Memory B cell (primary cell): ENCODE results near the gene FXYD6.

ENCODE experiments used
- ATAC-seq: fragments of 150-1000 bp; cut with Tn5 transposase; 2 replicates; pipeline ENCODE4 v1.10.0; 2021; ENCODE audit warnings: low read depth, mild to moderate bottlenecking, moderate library complexity
- DNase-seq, 2 donors: peaks; one replicate each; pipeline ENCODE4 v3.0.0; 2022; ENCODE audit warnings: low spot score in 2 of 2
- H3K27ac Mint-ChIP-seq: one replicate; pipeline ENCODE4 v1.8.0; 2022; ENCODE audit warnings: mild to moderate bottlenecking, moderate library complexity, mixed read lengths
- H3K27me3 Mint-ChIP-seq: one replicate; pipeline ENCODE4 v1.8.0; 2022; ENCODE audit warnings: mixed read lengths
- H3K36me3 Mint-ChIP-seq: one replicate; pipeline ENCODE4 v1.8.0; 2022; ENCODE audit warnings: mild to moderate bottlenecking, mixed read lengths
- H3K4me1 Mint-ChIP-seq: one replicate; pipeline ENCODE4 v1.8.0; 2022; ENCODE audit warnings: mixed read lengths
- H3K4me3 Mint-ChIP-seq: one replicate; pipeline ENCODE4 v1.8.0; 2022; ENCODE audit warnings: mild to moderate bottlenecking, moderate library complexity, mixed read lengths
- H3K9me3 Mint-ChIP-seq: one replicate; pipeline ENCODE4 v1.8.0; 2022; ENCODE audit warnings: mixed read lengths

The FXYD6 gene

DNA sequence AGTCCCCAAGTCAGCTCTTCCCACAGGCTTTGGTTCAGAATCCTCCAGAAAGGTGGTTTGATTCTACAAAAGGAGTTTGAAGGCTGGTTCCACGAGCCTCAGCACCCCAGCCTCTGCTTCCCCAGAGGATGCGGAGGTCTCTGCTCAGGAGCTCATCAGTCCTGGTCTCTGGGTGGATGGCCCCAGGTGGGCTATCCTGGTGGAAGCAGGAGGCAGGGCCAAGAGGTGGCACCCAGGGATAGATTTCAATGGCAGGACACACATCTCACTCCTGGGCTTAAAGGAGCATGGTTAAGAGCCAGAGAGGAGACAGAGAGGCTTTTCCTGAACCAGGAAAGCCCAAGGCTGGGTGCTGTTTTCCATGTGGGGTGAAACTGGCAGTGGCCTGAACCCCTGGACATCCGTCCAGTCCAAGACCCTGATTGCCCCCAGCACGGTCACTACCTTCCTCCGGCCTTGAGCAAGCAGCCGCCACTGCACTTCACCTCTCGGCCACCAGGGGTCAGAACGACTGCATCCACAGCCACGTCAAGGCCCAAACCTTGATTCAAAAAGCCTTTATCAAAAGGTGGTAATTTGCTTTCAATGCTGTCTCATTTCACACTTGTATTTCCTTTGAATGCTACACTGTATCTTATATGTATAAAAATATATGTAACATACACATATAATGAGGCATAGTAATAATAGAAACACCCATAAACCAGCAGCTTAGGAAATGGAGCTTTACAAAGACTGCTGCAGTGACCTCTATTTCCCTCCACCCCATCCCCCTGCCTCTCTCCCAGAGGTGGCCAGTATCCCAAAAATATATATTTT is 32.6 kb downstream of the FXYD6 start:
- H3K4me3 Mint-ChIP-seq = no peak overlapping the region
- peaks cover 2% of the 10 kb centered on the region for H3K27me3 Mint-ChIP-seq

DNA sequence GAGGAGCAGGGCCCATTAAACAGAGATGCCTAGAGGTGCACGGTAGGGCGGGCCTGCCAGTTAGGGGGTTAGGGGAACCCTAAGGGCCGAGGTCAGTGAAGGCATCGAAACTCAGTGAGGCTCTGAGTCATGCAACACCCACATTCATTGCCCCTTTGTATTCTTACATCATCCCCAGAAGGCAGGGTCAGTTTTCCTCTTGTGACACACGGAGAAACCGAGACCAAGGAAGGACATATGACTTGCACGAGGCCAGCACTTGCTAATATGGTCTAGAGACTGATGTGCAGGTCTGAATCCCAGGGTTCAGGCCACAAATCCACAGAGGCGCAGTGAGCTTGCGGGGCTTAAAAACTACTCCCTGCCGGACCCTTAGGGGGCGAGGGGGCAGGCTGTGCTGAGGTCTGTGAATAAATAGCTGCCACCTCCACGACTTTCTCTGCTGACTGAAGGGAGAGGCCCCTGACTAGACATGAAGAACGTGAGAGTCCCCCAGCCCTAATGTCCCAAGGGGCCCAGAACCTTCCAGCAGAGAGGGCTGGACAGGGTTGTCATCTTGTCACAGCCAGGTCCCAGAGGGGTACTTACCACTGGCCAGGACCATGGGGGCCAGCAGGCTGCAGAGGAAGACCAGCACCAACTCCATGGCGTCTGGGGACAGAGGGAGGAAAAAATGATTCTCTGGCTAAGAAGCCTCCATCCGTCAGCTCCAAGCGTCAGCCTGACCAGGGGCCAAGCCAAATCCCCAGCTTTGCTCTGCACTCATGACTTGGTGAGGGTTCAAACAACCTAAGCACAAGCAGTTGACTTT is 34.1 kb downstream of the FXYD6 start:
- Mint-ChIP-seq H3K27ac (no peak overlapping the region), H3K27me3 (peaks cover 6% of the 10 kb centered on the region), H3K9me3 (no peaks in the 10 kb centered on the region), H3K4me3 (no peak overlapping the region), H3K4me1 (no peaks in the 10 kb centered on the region), H3K36me3 (no peaks in the 10 kb centered on the region)
- no peak for DNase-seq
- ATAC-seq = no peak

More for the DNA sequence above, 32.6 kb downstream of the FXYD6 start:
- no peaks in the 10 kb centered on the region for H3K36me3 Mint-ChIP-seq
- ATAC-seq (peak; percentile 61), DNase-seq (peak; percentile 84 to 89)
- no peaks in the 10 kb centered on the region for H3K4me1 Mint-ChIP-seq
- no peak overlapping the region for H3K27ac Mint-ChIP-seq
- H3K9me3 Mint-ChIP-seq = no peaks in the 10 kb centered on the region

- Mint-ChIP-seq H3K27ac (no peak overlapping the region), H3K36me3 (no peaks in the 10 kb centered on the region), H3K27me3 (peaks cover 11% of the 10 kb centered on the region), H3K9me3 (no peaks in the 10 kb centered on the region), H3K4me1 (no peaks in the 10 kb centered on the region), H3K4me3 (no peak overlapping the region)
- ATAC-seq (no peak), DNase-seq (no peak)
These were observed 34.9 kb downstream of the FXYD6 start for GRCh38 chr11:117841551-117842031.

GRCh38 chr11:117840881-117841550 is 35.4 kb downstream of the FXYD6 start:
- H3K27ac Mint-ChIP-seq = no peak overlapping the region
- no peak for DNase-seq
- H3K4me3 Mint-ChIP-seq = no peak overlapping the region

GRCh38 chr11:117839936-117840813 is 36.3 kb downstream of the FXYD6 start:
- Mint-ChIP-seq H3K27me3 (peaks cover 14% of the 10 kb centered on the region), H3K4me3 (no peak overlapping the region), H3K4me1 (no peaks in the 10 kb centered on the region), H3K27ac (no peak overlapping the region), H3K36me3 (no peaks in the 10 kb centered on the region), H3K9me3 (no peaks in the 10 kb centered on the region)
- ATAC-seq (no peak), DNase-seq (no peak)

More at GRCh38 chr11:117840881-117841550, 35.4 kb downstream of the FXYD6 start:
- H3K4me1 Mint-ChIP-seq = no peaks in the 10 kb centered on the region
- no peaks in the 10 kb centered on the region for H3K9me3 Mint-ChIP-seq
- no peak for ATAC-seq
- peaks cover 14% of the 10 kb centered on the region for H3K27me3 Mint-ChIP-seq
- no peaks in the 10 kb centered on the region for H3K36me3 Mint-ChIP-seq

DNA sequence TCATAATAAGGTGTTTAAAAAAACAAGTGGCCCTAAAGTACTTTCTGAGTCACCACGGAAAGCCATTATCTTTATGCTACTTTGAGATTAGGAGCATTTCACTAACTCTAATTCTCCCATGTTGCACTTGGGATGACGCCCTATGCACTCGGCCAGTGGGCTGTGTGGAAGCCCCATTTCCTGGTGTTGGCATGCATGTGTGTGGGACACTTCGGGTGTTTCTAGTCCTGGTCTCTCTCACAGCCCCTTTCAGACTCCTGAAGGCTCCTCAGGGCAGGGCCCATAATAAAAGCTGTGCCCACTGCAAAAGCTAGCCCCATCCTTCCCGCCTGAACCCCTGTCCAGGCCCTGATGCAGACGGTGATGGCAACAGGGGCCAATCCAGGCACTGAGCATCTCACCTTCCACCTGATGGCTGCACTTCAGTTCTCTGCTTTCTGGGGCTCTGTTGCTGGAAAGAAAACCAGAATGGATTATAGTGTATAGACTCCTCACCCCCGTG is 37.0 kb downstream of the FXYD6 start:
- Mint-ChIP-seq H3K4me3 (no peak overlapping the region), H3K9me3 (no peaks in the 10 kb centered on the region), H3K36me3 (no peaks in the 10 kb centered on the region), H3K27ac (no peak overlapping the region), H3K27me3 (peaks cover 17% of the 10 kb centered on the region), H3K4me1 (peaks cover 3% of the 10 kb centered on the region)
- ATAC-seq = no peak
- no peak for DNase-seq

- Mint-ChIP-seq H3K9me3 (no peaks in the 10 kb centered on the region), H3K4me3 (no peak overlapping the region), H3K27ac (no peak overlapping the region), H3K36me3 (no peaks in the 10 kb centered on the region), H3K27me3 (peaks cover 17% of the 10 kb centered on the region), H3K4me1 (peaks cover 3% of the 10 kb centered on the region)
- DNase-seq (no peak), ATAC-seq (no peak)
These were observed 37.6 kb downstream of the FXYD6 start for GRCh38 chr11:117838901-117839300.

DNA sequence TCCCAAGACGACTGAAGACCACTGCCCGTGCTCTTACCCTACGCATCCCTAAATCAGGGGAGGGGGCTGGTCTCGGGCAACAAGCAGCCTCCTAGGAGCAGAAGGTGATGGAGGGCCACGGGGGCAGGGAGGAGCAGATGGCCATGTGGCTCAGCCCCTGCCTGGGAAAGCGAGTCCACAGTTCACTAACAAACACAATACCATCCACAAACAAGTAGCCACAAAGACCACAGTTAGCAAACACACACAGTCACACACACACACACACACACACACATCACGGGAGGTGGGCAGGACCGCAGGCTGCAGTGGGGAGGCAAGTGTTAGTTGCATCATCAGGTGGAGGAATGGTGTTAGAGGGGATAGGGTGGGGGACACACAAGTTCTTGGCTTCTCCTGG is 38.7 kb downstream of the FXYD6 start:
- peaks cover 3% of the 10 kb centered on the region for H3K4me1 Mint-ChIP-seq
- H3K27ac Mint-ChIP-seq = no peak overlapping the region
- ATAC-seq = no peak
- DNase-seq = no peak
- H3K36me3 Mint-ChIP-seq = no peaks in the 10 kb centered on the region
- H3K4me3 Mint-ChIP-seq = no peak overlapping the region
- peaks cover 17% of the 10 kb centered on the region for H3K27me3 Mint-ChIP-seq
- no peaks in the 10 kb centered on the region for H3K9me3 Mint-ChIP-seq

DNA sequence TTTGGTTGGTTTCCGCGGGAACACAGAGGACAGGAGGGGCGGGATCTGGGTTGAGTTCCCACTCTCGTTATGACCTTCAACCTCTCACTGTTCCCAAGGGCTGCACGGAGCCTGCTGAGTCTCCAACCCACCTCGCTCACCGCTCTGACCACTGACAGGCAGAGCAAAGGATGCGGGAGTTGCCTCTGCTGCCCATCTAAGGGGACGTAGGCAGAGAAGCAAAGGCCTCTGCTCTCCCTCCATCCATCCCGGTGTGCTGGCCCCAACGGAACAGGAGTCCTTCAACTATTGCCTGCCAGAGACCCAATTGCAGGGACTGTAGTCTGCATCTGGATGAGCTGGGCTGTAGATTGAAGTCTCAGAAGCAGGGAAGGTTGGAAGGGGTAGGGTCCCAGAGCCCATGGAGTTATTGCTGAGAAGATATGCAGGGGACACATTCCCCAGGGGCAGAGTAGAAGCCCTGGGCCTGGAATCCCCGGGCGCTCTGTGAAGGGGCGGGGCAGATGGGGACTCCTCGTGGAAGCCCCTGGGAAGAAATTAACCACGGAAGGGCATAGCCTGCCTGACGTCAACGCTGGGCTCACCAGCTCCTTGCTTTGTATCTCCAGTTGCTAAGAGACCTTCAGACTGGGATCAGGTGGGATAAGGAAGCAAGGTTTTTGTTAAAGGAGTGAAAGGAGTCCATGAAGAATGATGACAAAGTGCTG is 39.2 kb downstream of the FXYD6 start:
- H3K27me3 Mint-ChIP-seq = peaks cover 21% of the 10 kb centered on the region
- H3K27ac Mint-ChIP-seq = no peak overlapping the region
- H3K9me3 Mint-ChIP-seq = no peaks in the 10 kb centered on the region
- H3K4me3 Mint-ChIP-seq = no peak overlapping the region
- no peaks in the 10 kb centered on the region for H3K36me3 Mint-ChIP-seq
- peaks cover 3% of the 10 kb centered on the region for H3K4me1 Mint-ChIP-seq
- DNase-seq (no peak), ATAC-seq (no peak)

DNA sequence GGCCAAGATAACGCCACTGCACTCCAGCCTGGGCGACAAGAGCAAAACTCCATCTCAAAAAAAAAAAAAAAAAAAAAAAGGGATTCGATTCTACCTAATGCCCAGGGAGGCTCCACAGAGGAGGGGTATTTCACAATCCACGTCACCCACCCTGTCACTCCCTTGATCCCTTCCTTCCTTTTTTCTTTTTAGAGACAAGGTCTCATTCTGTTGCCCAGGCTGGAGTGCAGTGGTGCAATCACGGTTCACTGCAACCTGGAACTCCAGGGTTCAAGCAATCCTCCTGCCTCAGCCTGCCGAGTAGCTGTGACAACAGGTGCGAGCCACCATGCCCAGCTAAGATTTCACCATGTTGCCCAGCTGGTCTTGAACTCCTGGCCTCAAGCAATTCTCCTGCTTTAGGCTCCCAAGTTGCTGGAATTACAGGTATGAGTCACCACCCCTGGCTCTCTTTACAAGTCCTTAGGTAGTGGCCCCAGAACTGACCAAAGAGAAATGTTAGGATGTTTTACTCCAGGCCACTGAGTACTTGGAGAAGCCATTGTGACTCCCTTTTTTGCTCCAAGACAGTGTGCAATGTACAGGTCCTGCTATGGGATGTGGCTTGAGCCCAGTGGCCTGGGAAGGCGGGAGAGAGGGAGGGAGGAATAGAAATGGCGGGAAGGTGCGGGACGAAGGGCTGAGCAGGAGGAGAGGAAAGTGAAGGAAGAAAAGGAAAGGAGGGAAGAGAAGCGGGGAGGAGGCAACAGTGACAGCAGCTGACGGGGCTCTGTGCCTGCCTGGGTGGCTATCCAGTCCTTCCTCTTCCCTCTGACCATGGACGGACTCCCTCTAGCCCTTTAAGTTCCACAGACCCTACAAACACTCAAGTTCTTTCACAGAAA is 40.1 kb downstream of the FXYD6 start:
- Mint-ChIP-seq H3K4me1 (peaks cover 3% of the 10 kb centered on the region), H3K4me3 (no peak overlapping the region), H3K27me3 (peaks cover 19% of the 10 kb centered on the region), H3K27ac (no peak overlapping the region), H3K36me3 (no peaks in the 10 kb centered on the region), H3K9me3 (no peaks in the 10 kb centered on the region)
- no peak for ATAC-seq
- no peak for DNase-seq

DNA sequence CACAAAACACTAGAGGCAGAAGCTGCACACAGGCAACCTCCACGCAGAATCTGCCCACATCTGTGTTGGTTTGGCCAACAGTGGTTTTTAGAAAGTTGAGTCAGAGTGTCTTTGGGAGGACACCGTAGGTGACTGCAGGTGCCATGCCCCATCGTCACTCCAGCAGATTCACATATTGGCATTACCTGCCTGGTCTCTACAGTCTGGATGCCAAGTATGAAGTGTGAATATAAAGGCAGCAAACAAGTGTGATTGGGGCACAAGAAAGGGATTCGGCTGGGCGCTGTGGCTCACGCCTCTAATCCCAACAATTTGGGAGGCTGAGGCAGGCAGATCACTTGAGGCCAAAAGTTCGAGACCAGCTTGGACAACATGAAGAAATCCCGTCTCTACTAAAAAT is 40.9 kb downstream of the FXYD6 start:
- H3K36me3 Mint-ChIP-seq = no peaks in the 10 kb centered on the region
- no peak overlapping the region for H3K4me3 Mint-ChIP-seq
- peaks cover 7% of the 10 kb centered on the region for H3K4me1 Mint-ChIP-seq
- no peaks in the 10 kb centered on the region for H3K9me3 Mint-ChIP-seq
- ATAC-seq (no peak), DNase-seq (no peak)
- no peak overlapping the region for H3K27ac Mint-ChIP-seq
- H3K27me3 Mint-ChIP-seq = peaks cover 23% of the 10 kb centered on the region

GRCh38 chr11:117834838-117835443 is 41.5 kb downstream of the FXYD6 start:
- Mint-ChIP-seq H3K9me3 (no peaks in the 10 kb centered on the region), H3K4me1 (peaks cover 7% of the 10 kb centered on the region), H3K27me3 (peaks cover 26% of the 10 kb centered on the region), H3K36me3 (no peaks in the 10 kb centered on the region), H3K27ac (no peak overlapping the region), H3K4me3 (no peak overlapping the region)
- no peak for ATAC-seq
- DNase-seq = no peak
